GM18858 (cell line): Measurements from ENCODE around the gene SET.
"Not testable (repeated sequence)": the region's sequence is repeated elsewhere in the genome, so short reads cannot be mapped to it uniquely, and the experiment has no call there.

Experiments used
- ATAC-seq: cut with Tn5 transposase; IDR thresholded peaks from one replicate; pipeline ENCODE4 v1.9.1; 2021; ENCODE audit not compliant: unreplicated experiment

SET gene, protein sequence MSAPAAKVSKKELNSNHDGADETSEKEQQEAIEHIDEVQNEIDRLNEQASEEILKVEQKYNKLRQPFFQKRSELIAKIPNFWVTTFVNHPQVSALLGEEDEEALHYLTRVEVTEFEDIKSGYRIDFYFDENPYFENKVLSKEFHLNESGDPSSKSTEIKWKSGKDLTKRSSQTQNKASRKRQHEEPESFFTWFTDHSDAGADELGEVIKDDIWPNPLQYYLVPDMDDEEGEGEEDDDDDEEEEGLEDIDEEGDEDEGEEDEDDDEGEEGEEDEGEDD

GRCh38 chr9:128688501-128689292 lies at the start of gene SET:
Gene SET, plus strand, starts transcription at chr9:128689222. Its CDS starts 361 bp downstream, at chr9:128689583.
- ATAC-seq: peak; percentile 46

DNA sequence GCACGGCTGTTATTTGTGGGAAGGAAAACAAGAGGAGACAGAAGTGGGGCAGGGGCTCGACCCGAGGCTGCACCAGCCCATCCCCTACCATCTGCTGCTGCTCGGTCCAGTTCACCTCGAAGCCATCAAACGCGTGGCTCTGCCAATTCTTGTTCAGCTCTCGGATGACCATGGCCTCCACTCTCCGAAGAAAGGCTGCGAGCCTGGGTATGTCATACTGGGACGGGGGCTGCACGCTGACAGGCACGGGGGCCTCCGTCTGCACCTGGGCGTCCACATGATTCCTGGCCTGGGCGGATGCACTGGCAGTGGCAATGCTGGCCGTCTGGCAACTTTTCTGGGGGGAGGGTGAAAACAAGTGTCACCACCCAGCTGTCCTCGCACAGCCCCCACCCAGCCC lies 48.4 kb upstream of the SET start:
- ATAC-seq: no peak

GRCh38 chr9:128642675-128643245 lies 46.3 kb upstream of the SET start:
- ATAC-seq: no peak

GRCh38 chr9:128643519-128644300 lies 45.3 kb upstream of the SET start:
- ATAC-seq: no peak

DNA sequence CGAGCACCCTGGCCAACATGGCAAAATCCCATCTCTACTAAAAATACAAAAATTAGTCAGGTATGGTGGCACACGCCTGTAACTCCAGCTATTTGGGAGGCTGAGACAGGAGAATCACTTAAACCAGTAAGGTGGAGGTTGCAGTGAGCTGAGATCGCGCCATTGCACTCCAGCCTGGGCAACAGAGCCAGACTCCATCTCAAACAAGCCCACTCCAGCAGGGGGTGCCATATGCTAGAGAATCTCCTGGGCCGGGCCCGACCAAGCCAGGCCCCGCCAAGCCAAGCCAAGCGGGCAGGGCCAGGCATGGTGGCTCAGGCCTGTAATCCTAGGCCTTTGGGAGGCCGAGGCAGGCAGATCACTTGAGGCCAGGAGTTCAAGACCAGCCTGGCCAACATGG lies 40.8 kb upstream of the SET start:
- not testable (repeated sequence) for ATAC-seq

DNA sequence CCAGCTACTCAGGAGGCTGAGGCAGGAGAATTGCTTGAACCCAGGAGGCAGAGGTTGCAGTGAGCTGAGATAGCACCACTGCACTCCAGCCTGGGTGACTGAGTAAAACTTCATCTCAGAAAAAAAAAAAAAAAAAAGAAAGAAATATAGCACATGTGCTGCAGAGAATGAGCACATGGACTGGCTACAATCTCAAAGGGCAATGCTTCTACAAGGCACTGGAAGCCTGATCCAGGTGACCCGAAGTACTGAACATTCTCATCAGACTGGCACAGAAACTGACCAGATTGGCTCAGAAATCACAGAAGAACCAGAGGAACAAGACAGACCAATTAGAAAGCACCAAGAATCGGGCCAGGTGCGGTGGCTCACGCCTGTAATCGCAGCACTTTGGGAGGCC lies 37.2 kb upstream of the SET start:
- no peak for ATAC-seq

- no peak for ATAC-seq
Observed at GRCh38 chr9:128653908-128654307, 35.1 kb upstream of the SET start.

- ATAC-seq: no peak
Observed at GRCh38 chr9:128654481-128654880, 34.5 kb upstream of the SET start.

DNA sequence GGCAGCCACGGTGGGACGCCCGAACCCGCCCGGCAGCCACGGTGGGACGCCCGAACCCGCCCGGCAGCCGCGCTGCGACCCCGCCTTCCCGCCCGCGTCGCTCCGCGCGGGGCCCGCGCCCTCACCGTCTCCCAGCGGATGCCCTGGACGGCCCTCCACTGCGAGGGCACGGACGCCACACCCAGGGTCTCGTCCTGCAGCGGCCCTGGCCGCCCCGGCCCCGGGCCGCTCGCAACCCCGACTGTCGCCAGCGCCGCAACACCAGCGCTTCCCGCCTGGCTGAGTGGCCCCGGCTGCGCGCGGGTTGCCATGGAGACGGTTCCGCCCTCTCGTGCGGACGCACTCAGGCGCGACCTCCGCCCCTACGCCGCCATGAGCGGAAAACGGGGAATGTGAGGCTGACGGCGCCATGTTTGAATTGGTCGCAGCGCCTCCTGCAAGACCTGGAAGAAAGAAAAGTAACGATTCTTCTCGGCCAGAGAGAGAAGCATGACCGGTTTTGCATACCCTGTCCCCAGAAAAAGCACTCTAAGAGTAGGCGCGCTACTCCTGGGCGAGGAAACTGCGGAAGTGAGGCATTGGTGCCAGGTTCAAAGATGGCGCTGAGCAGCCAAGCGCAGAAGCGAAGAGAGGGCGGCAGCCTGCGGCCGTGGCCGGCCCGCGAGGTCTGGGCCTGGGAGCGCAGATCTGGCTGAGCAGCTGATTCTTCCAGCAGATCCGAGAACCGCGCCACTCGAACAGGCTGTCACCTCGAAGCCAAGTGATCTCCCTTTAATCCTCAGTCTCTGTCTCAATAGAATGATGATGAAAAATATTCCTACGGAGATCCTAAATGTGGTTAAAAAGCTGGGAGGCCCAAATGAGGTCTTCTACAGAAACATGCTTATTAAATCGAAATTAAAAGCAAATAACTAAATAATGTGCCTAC lies 32.3 kb upstream of the SET start, which contains the start of gene DYNC2I2:
Gene DYNC2I2, minus strand, starts transcription at position 432 of the 928 bp plus-strand sequence. Its CDS starts 121 bp downstream, at position 311.
- peak; percentile 51 for ATAC-seq

DNA sequence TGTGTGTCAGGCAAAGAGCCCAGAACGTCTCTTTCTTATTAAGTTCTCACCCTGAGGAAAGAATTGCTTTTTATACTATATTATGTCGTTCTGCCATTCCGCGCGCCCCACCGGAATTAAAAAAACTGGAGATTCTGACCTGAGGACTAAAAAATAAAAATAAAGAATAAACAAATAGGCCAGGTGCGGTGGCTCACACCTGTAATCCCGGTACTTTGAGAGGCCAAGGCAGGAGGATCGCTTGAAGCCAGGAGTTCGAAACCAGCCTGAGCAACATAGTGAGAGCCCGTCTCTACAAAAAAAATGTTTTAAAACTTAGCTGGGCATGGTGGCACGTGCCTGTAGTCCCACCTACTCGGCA lies 31.7 kb upstream of the SET start:
- no peak for ATAC-seq

DNA sequence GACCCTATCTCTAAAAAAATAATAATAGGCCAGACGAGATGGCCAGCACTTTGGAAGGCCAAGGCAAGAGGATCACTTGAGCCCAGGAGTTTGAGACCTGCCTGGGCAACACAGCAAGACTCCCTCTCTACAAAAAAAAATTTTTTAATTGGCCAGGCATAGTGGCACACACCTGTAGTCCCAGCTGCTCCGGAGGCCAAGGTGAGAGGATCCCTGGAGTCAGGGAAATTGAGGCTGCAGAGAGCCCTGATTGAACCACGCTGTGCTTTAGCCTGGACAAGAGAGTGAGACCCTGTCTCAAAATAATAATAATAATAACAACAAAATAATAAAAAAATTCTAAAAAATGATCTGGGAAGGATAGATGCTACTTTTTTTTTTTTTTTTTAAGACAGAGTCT lies 31.2 kb upstream of the SET start:
- ATAC-seq: no peak

GRCh38 chr9:128666481-128666941 lies 22.5 kb upstream of the SET start:
- not testable (repeated sequence) for ATAC-seq

GRCh38 chr9:128669786-128670185 lies 19.2 kb upstream of the SET start:
- ATAC-seq: no peak

DNA sequence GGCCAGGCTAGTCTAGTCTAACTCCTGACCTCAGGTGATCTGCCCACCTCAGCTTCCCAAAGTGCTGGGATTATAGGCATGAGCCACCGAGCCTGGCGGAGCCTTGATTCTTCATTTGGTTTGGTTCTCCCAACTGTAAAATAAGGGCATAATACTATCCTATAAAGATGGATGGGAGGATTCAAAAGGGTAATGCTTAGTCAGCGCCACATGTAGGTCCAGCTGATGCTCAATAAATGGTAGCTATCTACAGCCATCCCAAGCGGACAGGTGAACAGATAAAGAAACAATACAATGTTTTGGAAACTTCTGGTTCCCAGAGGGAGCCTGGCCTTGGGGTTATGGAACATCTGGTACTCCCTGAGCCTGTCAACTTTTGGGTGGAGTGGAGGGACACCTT lies 13.6 kb upstream of the SET start:
- ATAC-seq: no peak

DNA sequence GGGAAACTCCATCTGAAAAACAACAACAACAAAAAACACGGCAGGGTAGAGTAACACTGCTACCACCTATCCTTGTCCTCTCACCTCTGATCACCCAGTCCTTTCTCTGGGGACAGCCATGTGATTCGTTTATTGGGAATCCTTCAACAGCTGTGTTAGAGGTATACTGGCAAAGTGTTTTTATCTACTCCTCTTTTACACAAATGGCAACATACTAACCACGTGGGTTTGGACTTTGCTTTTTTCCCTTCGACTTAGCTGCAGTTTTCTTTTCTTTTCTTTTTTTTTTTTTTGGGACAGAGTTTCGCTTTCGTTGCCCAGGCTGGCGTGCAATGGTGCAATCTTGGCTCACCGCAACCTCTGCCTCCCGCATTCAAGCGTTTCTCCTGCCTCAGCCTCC lies 11.2 kb upstream of the SET start:
- ATAC-seq: no peak

DNA sequence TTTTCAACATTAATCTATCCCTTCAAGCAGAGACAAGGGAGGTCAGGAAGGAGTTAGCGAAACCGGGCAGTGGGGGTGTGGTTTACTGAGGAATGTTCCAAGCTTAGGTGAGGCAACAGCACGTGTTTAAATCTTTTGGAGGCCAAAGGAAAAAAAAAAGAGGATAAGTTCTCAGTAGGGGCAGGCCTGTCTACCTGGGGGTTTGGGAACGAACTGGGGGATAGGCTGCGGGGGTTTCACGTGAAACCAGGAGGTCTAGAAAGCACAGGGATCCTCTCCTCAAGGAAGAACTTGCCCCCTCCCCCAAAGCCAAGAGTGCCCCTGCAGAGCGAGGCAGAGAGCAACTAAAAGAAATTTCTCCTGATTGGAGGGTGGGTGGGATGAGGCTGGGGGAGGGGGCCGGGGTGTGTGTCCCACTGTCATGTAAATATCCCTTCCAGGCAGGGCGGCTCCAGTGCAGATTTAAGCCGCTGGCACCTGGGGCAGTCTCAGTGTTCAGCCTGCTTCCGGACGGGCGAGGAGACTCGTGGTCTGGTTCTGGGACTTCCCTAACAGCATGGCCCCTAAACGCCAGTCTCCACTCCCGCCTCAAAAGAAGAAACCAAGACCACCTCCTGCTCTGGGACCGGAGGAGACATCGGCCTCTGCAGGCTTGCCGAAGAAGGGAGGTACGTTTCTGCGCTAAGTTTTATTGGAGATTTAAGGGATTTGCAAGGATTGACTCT lies 5.5 kb upstream of the SET start:
- no peak for ATAC-seq

DNA sequence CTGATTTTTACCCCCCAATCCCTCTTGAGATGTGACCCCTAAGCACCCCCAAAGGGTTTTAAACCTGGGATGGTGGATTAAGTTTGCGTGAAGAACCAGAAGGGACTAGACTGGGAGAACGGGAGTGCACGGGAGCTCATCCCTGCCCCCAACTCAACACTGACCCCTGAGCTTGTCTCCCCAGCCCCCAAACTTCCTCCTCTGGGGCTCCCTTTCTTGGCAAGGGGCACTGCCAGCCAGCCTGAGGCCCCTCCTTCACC lies 5.0 kb upstream of the SET start:
- no peak for ATAC-seq

DNA sequence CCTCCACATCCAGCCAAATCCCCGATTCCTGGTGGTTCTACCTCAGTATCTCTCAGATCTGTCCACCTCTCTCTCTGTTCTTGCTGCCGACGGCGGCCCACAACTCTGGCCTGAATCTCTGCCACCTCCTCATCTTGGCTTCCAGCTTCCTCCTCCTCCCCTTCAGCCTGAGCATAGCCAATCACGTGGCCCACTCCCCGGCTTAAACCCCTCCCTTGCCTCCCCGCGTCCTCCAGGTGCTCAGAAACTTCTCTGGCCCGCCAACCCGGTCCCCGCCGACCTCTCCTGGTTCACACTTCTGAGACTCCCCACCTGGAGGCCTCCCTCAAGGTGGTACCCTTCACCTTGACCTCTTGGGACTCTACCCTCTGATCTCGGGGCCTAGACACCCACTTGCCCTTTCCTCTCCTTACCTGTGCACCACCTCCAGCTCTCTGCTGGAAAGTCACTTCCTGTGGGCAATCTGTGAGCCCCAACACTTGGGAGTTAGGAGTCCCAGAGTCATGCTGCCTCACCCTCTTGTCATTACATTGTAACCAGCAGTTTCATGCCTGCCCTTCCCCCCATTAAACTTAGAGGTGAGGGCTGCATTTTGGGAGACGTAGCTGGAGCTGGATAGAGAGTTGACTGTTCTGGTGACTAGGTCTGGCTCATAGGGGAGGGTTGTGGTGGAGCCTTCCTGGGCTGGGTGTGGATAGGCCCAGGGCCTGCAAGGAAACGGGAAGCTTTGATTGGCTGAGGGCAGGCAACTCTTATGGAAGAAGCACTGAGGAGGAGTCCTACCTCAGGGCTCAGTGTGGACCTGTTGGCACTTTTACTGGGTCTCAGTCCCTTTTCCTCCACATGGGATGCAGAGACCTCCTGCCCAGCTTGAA lies 4.5 kb upstream of the SET start:
- ATAC-seq: no peak
